Activated naive CD8-positive, alpha-beta T cell treated with anti-CD3 and anti-CD28 coated beads, Interleukin-2, amount 10 ng/mL, durations not matched to agents 7 days and 5 days (primary cell): ENCODE measurements around the gene SH3BP4. TPM values are rescaled to one million over a fixed set of nuclear protein-coding genes. Genes with fewer than 3 reads are reported as not detected.

Source experiments
- ATAC-seq: fragments of 150-1000 bp; cut with Tn5 transposase; one replicate; pipeline ENCODE4 v1.10.0; 2021; ENCODE audit warnings: low read depth, moderate library complexity
- POLR2A ChIA-PET: fragments of 350-600 bp; sonication (Branson Sonifier 250); formaldehyde crosslinking; loops from one replicate; lab custom pipeline; 2021; ENCODE audit warnings: antibody characterized with exemption; lab: Charles Lee
- DNase-seq: peaks from one replicate; pipeline ENCODE4 v3.0.0; 2021
- H3K27ac Mint-ChIP-seq: one replicate; pipeline ENCODE4 v1.8.0; 2022; ENCODE audit warnings: mild to moderate bottlenecking, mixed read lengths
- H3K27me3 Mint-ChIP-seq: one replicate; pipeline ENCODE4 v1.8.0; 2022; ENCODE audit warnings: mild to moderate bottlenecking, moderate library complexity, mixed read lengths
- H3K36me3 Mint-ChIP-seq: one replicate; pipeline ENCODE4 v1.8.0; 2021; ENCODE audit warnings: mild to moderate bottlenecking, mixed read lengths
- H3K4me1 Mint-ChIP-seq: one replicate; pipeline ENCODE4 v1.8.0; 2021; ENCODE audit warnings: mixed read lengths
- H3K4me3 Mint-ChIP-seq: one replicate; pipeline ENCODE4 v1.8.0; 2022; ENCODE audit warnings: mild to moderate bottlenecking, moderate library complexity, mixed read lengths
- H3K9me3 Mint-ChIP-seq: one replicate; pipeline ENCODE4 v1.8.0; 2021; ENCODE audit warnings: mixed read lengths
- total RNA-seq, 2 experiments: library from RNA; stranded (reverse); gene quantifications; one replicate each; pipeline ENCODE4 v1.2.3, GENCODE V29; 2021

Gene SH3BP4
- total RNA-seq, 2 experiments from 2014 or later = 0.17 TPM; not detected in 1

GRCh38 chr2:234952270-234953115, 676 bp downstream of the SH3BP4 start:
- peak; percentile 36 for DNase-seq
- peaks cover 4% of the 10 kb centered on the region for H3K4me1 Mint-ChIP-seq
- no peaks in the 10 kb centered on the region for H3K36me3 Mint-ChIP-seq
- peak overlapping the region; percentile 42 for H3K4me3 Mint-ChIP-seq
- H3K27ac Mint-ChIP-seq = no peak overlapping the region
- H3K27me3 Mint-ChIP-seq = peaks cover 61% of the 10 kb centered on the region
- no peaks in the 10 kb centered on the region for H3K9me3 Mint-ChIP-seq
- no peak for ATAC-seq
- POLR2A ChIA-PET = no interaction called here

DNA sequence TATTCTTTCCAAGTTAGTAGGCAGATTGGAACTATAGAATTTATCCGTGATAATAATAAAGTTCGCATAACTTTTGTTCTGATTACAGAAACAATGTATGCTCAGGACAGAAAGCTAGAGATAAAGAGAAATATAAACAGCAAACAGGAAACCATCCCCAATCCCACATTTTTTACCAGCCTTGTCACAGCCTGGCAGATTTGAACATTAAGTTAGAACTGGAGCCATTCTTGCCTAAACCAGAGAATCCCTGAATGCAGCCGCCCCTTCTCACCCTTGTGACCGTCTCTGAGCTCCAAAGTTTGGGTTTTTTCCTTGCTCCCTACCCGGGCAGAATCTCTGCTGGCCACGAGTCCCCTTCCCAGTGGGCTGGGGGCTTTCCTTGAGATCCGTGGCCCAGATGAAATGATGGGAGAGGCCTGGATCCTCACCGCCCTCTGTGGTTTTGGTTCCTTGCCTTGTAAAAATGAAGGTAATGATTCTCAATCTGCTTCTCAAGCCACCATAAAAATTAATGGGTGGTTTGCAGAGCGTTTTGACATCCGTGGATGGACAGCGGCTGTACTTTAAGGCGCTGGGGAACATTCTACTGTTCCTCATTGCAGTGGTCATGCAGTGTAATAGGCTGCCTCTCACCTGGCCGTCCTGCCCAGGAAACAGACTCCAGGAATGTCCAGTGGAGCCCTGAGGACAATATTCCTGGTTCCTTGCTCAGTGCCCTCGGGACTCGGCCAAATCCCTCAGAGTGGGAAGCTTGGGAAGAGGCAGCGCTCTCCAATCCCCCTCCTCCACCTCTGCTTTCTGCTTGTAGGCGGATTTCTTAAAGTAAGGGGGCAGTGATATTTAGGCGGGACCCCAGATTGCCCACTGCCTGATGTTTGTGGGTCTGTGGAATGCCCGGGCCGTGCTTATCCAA, 1.6 kb downstream of the SH3BP4 start:
- peaks cover 4% of the 10 kb centered on the region for H3K4me1 Mint-ChIP-seq
- DNase-seq = no peak
- H3K27ac Mint-ChIP-seq = no peak overlapping the region
- no peaks in the 10 kb centered on the region for H3K36me3 Mint-ChIP-seq
- peaks cover 55% of the 10 kb centered on the region for H3K27me3 Mint-ChIP-seq
- H3K4me3 Mint-ChIP-seq = no peak overlapping the region
- POLR2A ChIA-PET = no interaction called here
- ATAC-seq = no peak
- no peaks in the 10 kb centered on the region for H3K9me3 Mint-ChIP-seq

DNA sequence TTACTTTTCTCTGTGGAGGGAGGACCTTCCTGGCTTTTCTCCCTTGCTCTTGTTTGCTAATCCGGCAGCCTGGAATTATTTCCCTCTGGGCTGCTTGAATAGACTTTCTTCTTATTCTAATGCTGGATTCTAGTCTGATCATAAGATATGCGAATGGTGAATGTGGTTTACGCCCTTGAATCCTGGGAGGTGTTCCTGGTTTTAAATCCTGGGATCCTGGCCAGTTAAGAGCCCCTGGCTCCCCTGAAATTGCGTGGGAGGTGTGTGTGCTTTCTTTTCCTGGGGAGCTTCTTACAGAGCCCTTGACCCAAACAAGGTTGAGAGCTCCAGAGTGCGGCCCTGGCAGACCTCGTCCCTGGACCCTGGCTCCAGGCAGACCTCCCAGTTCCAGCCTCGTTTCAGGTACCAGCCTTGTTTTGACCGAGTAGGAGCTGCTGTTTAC, 2.8 kb downstream of the SH3BP4 start:
- DNase-seq (no peak), ATAC-seq (no peak)
- Mint-ChIP-seq H3K27ac (no peak overlapping the region), H3K36me3 (no peaks in the 10 kb centered on the region), H3K27me3 (peaks cover 43% of the 10 kb centered on the region), H3K4me1 (peaks cover 4% of the 10 kb centered on the region), H3K4me3 (no peak overlapping the region), H3K9me3 (no peaks in the 10 kb centered on the region)
- POLR2A ChIA-PET = no interaction called here

- no peak for DNase-seq
- H3K9me3 Mint-ChIP-seq = no peaks in the 10 kb centered on the region
- H3K4me1 Mint-ChIP-seq = peaks cover 4% of the 10 kb centered on the region
- no peaks in the 10 kb centered on the region for H3K36me3 Mint-ChIP-seq
- H3K27ac Mint-ChIP-seq = no peak overlapping the region
- ATAC-seq = no peak
- POLR2A ChIA-PET = no interaction called here
- H3K27me3 Mint-ChIP-seq = peaks cover 39% of the 10 kb centered on the region
- H3K4me3 Mint-ChIP-seq = no peak overlapping the region
Measured at GRCh38 chr2:234955091-234955591, 3.3 kb downstream of the SH3BP4 start.

- no peaks in the 10 kb centered on the region for H3K9me3 Mint-ChIP-seq
- no peak for ATAC-seq
- H3K4me1 Mint-ChIP-seq = peaks cover 3% of the 10 kb centered on the region
- no peak overlapping the region for H3K27ac Mint-ChIP-seq
- no peaks in the 10 kb centered on the region for H3K36me3 Mint-ChIP-seq
- no peak overlapping the region for H3K4me3 Mint-ChIP-seq
- DNase-seq = no peak
- POLR2A ChIA-PET = no interaction called here
- peaks cover 30% of the 10 kb centered on the region for H3K27me3 Mint-ChIP-seq
Measured at GRCh38 chr2:234955971-234956509, 4.2 kb downstream of the SH3BP4 start.

DNA sequence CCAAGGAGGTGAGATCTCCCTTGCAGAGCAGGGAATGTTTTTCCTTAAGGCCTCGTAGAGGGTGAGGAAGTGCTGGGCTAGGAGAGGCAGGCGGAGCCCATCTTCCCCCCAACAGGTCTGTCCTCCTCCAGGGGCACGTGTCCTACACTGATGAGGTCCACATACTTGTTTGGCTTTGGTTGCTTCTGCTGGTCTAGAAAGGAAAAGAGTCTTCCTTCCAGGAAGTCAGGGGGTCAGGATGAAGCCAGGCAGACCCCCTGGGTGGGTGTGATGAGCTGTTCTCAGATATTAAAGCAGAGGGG, 6.0 kb downstream of the SH3BP4 start:
- POLR2A ChIA-PET = no interaction called here
- ATAC-seq (no peak), DNase-seq (no peak)
- Mint-ChIP-seq H3K4me3 (no peak overlapping the region), H3K4me1 (no peaks in the 10 kb centered on the region), H3K27me3 (peaks cover 24% of the 10 kb centered on the region), H3K9me3 (no peaks in the 10 kb centered on the region), H3K36me3 (no peaks in the 10 kb centered on the region), H3K27ac (no peak overlapping the region)

- Mint-ChIP-seq H3K4me1 (no peaks in the 10 kb centered on the region), H3K27ac (no peak overlapping the region), H3K9me3 (no peaks in the 10 kb centered on the region), H3K27me3 (peaks cover 19% of the 10 kb centered on the region), H3K4me3 (no peak overlapping the region), H3K36me3 (no peaks in the 10 kb centered on the region)
- POLR2A ChIA-PET = no interaction called here
- ATAC-seq (no peak), DNase-seq (no peak)
Measured at GRCh38 chr2:234958311-234958710, 6.5 kb downstream of the SH3BP4 start.

DNA sequence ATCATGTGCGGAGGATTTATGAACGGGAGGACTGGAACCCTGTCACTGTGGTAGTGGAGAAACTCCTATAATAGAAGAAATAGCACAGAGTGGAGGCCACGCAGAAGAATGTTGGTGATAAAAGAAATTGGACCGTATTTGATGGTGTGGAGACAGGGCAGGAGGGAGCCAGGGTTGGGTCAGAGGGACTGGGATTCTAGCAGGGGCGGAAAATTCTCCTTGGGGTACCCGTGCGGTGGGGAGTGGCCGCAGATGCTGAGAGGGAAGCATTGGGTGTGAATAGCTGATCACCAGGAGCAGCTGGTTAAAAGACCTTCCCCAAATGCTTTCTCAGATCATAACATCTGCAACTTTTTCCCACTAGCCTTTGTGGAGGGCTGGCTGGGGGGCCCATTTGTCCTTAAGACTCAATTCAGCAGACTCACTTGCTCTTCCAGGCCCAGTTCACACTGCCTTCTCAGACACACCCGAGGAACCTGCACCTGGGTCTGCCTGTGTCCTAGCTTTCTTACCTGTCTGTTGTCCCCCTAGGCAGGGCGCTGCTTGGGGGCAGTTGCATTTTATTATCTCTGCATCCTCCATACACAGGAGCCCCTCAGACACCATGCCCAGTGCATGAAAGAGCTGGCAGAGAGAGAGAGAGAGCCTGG, 7.1 kb downstream of the SH3BP4 start:
- H3K36me3 Mint-ChIP-seq = no peaks in the 10 kb centered on the region
- ATAC-seq = no peak

DNA sequence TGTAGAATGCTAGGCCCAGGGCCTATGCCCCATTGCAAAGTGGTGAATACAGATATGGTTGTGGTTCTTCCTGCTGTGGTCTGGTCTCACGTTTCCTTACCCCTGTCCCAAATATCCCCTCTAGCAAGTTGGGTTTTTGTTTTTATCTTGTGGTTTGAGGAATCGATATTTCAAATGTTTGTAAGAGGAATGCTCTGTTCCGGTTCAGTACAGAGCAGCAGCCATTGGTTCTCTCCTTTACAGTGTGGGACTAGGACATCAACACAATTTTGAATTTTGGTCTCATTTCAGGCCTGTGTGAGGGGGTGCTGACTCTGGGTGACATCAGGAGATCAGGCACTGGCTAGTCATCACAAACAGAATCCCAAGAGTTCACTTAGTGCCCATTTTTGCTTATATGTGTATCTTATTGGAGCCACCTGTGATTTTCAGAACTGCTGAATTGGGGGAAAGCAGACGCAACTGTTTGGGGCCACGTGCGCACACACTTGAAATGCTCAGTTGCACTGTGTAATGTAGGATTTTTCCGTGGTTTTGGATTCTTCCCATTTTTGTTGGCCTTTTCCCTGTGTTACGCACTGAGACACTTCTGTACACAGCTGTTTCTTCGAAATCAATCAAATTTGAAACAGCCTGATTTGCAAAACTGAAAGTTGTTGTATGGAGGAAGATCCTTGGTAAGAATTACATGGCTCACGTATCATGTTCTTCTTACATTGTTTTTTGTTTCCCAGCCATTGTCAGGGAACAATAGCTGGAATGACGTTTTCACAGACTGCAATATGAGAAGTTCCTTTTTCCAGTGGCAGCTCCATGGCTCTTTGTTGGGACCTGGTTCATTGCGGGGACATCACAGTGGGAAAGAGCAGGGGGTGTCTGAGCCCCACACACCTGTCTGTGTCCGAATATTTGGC, 8.6 kb downstream of the SH3BP4 start:
- ATAC-seq (no peak), DNase-seq (no peak)
- H3K36me3 Mint-ChIP-seq = no peaks in the 10 kb centered on the region
- POLR2A ChIA-PET = no interaction called here
- H3K27me3 Mint-ChIP-seq = peaks cover 2% of the 10 kb centered on the region
- H3K27ac Mint-ChIP-seq = no peak overlapping the region
- no peaks in the 10 kb centered on the region for H3K4me1 Mint-ChIP-seq
- H3K4me3 Mint-ChIP-seq = no peak overlapping the region
- H3K9me3 Mint-ChIP-seq = no peaks in the 10 kb centered on the region

More for the DNA sequence above, 7.1 kb downstream of the SH3BP4 start:
- POLR2A ChIA-PET = no interaction called here
- Mint-ChIP-seq H3K27me3 (peaks cover 14% of the 10 kb centered on the region), H3K4me1 (no peaks in the 10 kb centered on the region), H3K9me3 (no peaks in the 10 kb centered on the region), H3K27ac (no peak overlapping the region), H3K4me3 (no peak overlapping the region)
- no peak for DNase-seq

DNA sequence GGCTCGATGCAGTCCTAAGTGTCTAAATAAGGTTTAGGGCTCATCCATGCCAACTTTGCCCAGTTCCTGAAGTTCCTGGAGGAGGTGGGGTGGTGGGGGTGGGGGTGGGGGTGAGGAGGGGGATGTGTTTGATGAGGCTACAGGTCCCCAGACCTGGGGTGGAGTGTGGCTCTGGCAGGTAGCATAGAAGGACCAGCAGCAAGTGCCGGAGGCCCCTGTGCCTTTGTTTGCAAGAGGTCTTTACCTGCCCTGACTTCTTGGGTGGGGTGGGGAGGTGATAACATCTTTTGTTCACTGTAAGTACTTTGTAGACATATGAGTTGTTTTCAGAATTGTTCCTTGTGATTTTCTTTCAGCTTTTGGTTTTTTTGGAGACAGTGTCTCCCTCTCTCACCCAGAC, 10.0 kb downstream of the SH3BP4 start:
- Mint-ChIP-seq H3K9me3 (no peaks in the 10 kb centered on the region), H3K27me3 (peaks cover 2% of the 10 kb centered on the region), H3K36me3 (no peaks in the 10 kb centered on the region), H3K27ac (no peak overlapping the region), H3K4me3 (no peak overlapping the region), H3K4me1 (no peaks in the 10 kb centered on the region)
- DNase-seq = no peak
- POLR2A ChIA-PET = no interaction called here
- ATAC-seq = no peak

GRCh38 chr2:234963773-234964615, 12.2 kb downstream of the SH3BP4 start:
- DNase-seq = no peak
- no peak for ATAC-seq
- no peaks in the 10 kb centered on the region for H3K36me3 Mint-ChIP-seq
- no peak overlapping the region for H3K27ac Mint-ChIP-seq
- H3K9me3 Mint-ChIP-seq = no peaks in the 10 kb centered on the region
- POLR2A ChIA-PET = no interaction called here
- no peak overlapping the region for H3K4me3 Mint-ChIP-seq
- no peaks in the 10 kb centered on the region for H3K4me1 Mint-ChIP-seq
- H3K27me3 Mint-ChIP-seq = peaks cover 2% of the 10 kb centered on the region
